HepG2 (cell line): ENCODE data around the gene LCORL. TPM values are rescaled to one million over a fixed set of nuclear protein-coding genes. Genes with fewer than 3 reads are reported as not detected.

Experiments
- ATAC-seq: fragments of 200-7000 bp; cut with Tn5 transposase; 3 replicates; pipeline ENCODE4 v1.9.1; 2020; ENCODE audit warnings: mild to moderate bottlenecking, moderate library complexity
- BruUV-seq: library from RNA; stranded (reverse); fragments of 400-500 nt; replicated peaks from 2 replicates; lab custom pipeline; 2021; lab: Mats Ljungman, UMichigan
- CTCF ChIA-PET: fragments of 300-600 bp; formaldehyde crosslinking; extraction: SDS; loops from one replicate; lab custom pipeline; 2021; ENCODE audit warnings: low total read pairs, inconsistent platforms, low intra/inter-chr PET ratio; lab: Yijun Ruan, JAX
- POLR2A ChIA-PET: fragments of 350-600 bp; sonication (Branson Sonifier 250); formaldehyde crosslinking; loops from one replicate; lab custom pipeline; 2020; ENCODE audit warnings: antibody characterized with exemption, inconsistent platforms; lab: Yijun Ruan, JAX
- DNase-seq: peaks from one replicate; pipeline ENCODE4 v3.0.0-alpha.2; 2015; ENCODE audit warnings: low spot score
- FAIRE-seq: peaks from 3 replicates; lab custom pipeline; 2011; peaks lifted over from hg19 to GRCh38; lab: Jason Lieb, UNC
- H2AFZ ChIP-seq: one replicate; pipeline ENCODE4 v1.6.1; 2011; ENCODE audit warnings: low read length, inconsistent platforms
- H3K27ac ChIP-seq: fragments of 300-600 bp; 3 replicates; pipeline ENCODE4 v1.8.0; 2011; ENCODE audit warnings: mixed run types, mild to moderate bottlenecking, mixed read lengths, low read length, inconsistent platforms; ENCODE audit not compliant: insufficient read depth; ENCODE audit errors: extremely low read length
- H3K27me3 ChIP-seq, 2 experiments: fragments of 200-600 bp in 1 of 2; 2 replicates in 1 of 2; 3 replicates in 1 of 2; pipeline versions ENCODE4 v1.6.0 to v1.8.0; 2011; ENCODE audit warnings: low read length in 2 of 2, mild to moderate bottlenecking in 2 of 2, moderate library complexity in 2 of 2, inconsistent platforms in 1 of 2; ENCODE audit not compliant: insufficient read depth in 2 of 2, control insufficient read depth in 1 of 2
- H3K36me3 ChIP-seq, 2 experiments: fragments of 200-600 bp in 1 of 2; replicated peaks in 1 of 2; 2 replicates in 1 of 2; 3 replicates in 1 of 2; pipeline versions ENCODE4 v1.5.1 to v1.8.0; 2011; ENCODE audit warnings: low read length in 2 of 2, inconsistent platforms in 1 of 2; ENCODE audit not compliant: insufficient read depth in 2 of 2, control insufficient read depth in 1 of 2
- H3K4me1 ChIP-seq: 2 replicates; pipeline ENCODE4 v1.5.1; 2012; ENCODE audit warnings: low read length, inconsistent platforms; ENCODE audit not compliant: insufficient read depth
- H3K4me2 ChIP-seq: 2 replicates; pipeline ENCODE4 v1.6.0; 2011; ENCODE audit warnings: low read depth, low read length, inconsistent platforms
- H3K4me3 ChIP-seq, 3 experiments: fragments of 200-600 bp in 1 of 3; sonication (generic), shearing (Covaris generic) in 1 of 3; replicated peaks in 1 of 3; 2 replicates each; pipeline ENCODE4 v1.5.1; 2011 to 2016; ENCODE audit warnings: low read length in 3 of 3, inconsistent platforms in 2 of 3, low read depth in 2 of 3, mild to moderate bottlenecking in 2 of 3, control low read depth in 1 of 3, mixed read lengths in 1 of 3; ENCODE audit not compliant: insufficient read depth in 1 of 3
- H3K79me2 ChIP-seq: one replicate; pipeline ENCODE4 v1.6.1; 2011; ENCODE audit warnings: low read length, inconsistent platforms; ENCODE audit not compliant: insufficient read depth
- H3K9ac ChIP-seq: 2 replicates; pipeline ENCODE4 v1.6.0; 2011; ENCODE audit warnings: mild to moderate bottlenecking, low read depth, low read length, inconsistent platforms; ENCODE audit not compliant: insufficient read depth
- H3K9me3 ChIP-seq: 2 replicates; pipeline ENCODE4 v1.5.1; 2012; ENCODE audit warnings: mild to moderate bottlenecking, low read length
- H4K20me1 ChIP-seq: 2 replicates; pipeline ENCODE4 v1.6.0; 2011; ENCODE audit warnings: inconsistent platforms, mild to moderate bottlenecking, low read length, moderate library complexity; ENCODE audit not compliant: insufficient read depth
- CBX1 ChIP-seq: IDR thresholded peaks from one replicate; pipeline ENCODE4 v1.6.1; 2016; ENCODE audit warnings: antibody characterized with exemption, low read depth
- HHEX ChIP-seq: IDR thresholded peaks from 2 replicates; pipeline ENCODE4 v1.6.1; 2016; ENCODE audit warnings: control low read depth
- JUND ChIP-seq: sonication (generic); formaldehyde crosslinking; IDR thresholded peaks from 2 replicates; pipeline ENCODE4 v1.8.0; 2022; ENCODE audit warnings: mild to moderate bottlenecking, missing genetic modification reagents
- KLF13 ChIP-seq: sonication (generic); formaldehyde crosslinking; IDR thresholded peaks from 2 replicates; pipeline ENCODE4 v1.4.0; 2020; ENCODE audit warnings: mild to moderate bottlenecking, missing genetic modification reagents
- MAFF ChIP-seq: IDR thresholded peaks from 2 replicates; pipeline ENCODE4 v1.6.1; 2011; ENCODE audit warnings: low read depth, low read length, improper control_type of control experiment
- NCOA5 ChIP-seq: sonication (generic); formaldehyde crosslinking; IDR thresholded peaks from 2 replicates; pipeline ENCODE4 v1.4.0; 2020; ENCODE audit warnings: missing genetic modification reagents
- NFYB ChIP-seq: sonication (generic); formaldehyde crosslinking; IDR thresholded peaks from 2 replicates; pipeline ENCODE4 v1.4.0; 2020; ENCODE audit warnings: missing genetic modification reagents
- SMAD3 ChIP-seq: sonication (generic); formaldehyde crosslinking; IDR thresholded peaks from 2 replicates; pipeline ENCODE4 v1.4.0; 2020; ENCODE audit warnings: missing genetic modification reagents
- STAT5B ChIP-seq: sonication (generic); formaldehyde crosslinking; IDR thresholded peaks from 2 replicates; pipeline ENCODE4 v1.4.0; 2020; ENCODE audit warnings: missing genetic modification reagents
- TBL1XR1 ChIP-seq: fragments of 150-350 bp; IDR thresholded peaks from 2 replicates; pipeline ENCODE4 v1.6.1; 2014; ENCODE audit warnings: borderline replicate concordance, low read length; ENCODE audit not compliant: partially characterized antibody
- ZNF256 ChIP-seq: sonication (generic); formaldehyde crosslinking; conservative IDR thresholded peaks from 2 replicates; pipeline ENCODE4 v1.4.0; 2020; ENCODE audit warnings: missing genetic modification reagents
- ZNF503 ChIP-seq: sonication (generic); formaldehyde crosslinking; IDR thresholded peaks from 2 replicates; pipeline ENCODE4 v1.4.0; 2020; ENCODE audit warnings: missing genetic modification reagents
- WGBS: methylation state at CpG from one replicate; pipeline ENCODE4 v1.1.6; 2017; ENCODE audit warnings: low lambda C conversion rate; 5-methylcytosine and 5-hydroxymethylcytosine counted together
- in situ Hi-C: cut with HindIII; loops from 2 replicates; pipeline ENCODE4 v1.10.0; 2017; ENCODE audit warnings: low pct_unique_long_range_greater_than_20kb; ENCODE audit not compliant: extremely low pct_ligation_motif_present
- intact Hi-C: fragments of 100-400 bp; cut with micrococcal nuclease; formaldehyde crosslinking; loops from one replicate; pipeline ENCODE4 v1.10.0; 2022; ENCODE audit not compliant: unreplicated experiment
- polyA plus RNA-seq, 8 experiments: library from polyadenylated mRNA; depleted of rRNA in 3 of 8; stranded (reverse) in 7 of 8; unstranded in 1 of 8; fragments of >200 nt; fragmentation: Illumina TruSeq in 4 of 8; extraction: Trizol in 4 of 8; gene quantifications; 2 replicates each; pipeline versions ENCODE4 v1.2.1 to v1.2.3, GENCODE V29; 2011 to 2016; ENCODE audit warnings: low read depth in 4 of 8, missing spikeins in 1 of 8, mixed read lengths in 1 of 8; ENCODE audit not compliant: insufficient read depth in 1 of 8
- total RNA-seq, 5 experiments: library from RNA; depleted of rRNA; stranded (reverse); fragments of >200 nt; fragmentation: Illumina TruSeq; extraction: Trizol; gene quantifications; 2 replicates each; pipeline ENCODE4 v1.2.3, GENCODE V29; 2016; ENCODE audit warnings: low read depth in 1 of 5
- TF ChIP-seq, protein P1 (sequence below): sonication (generic); formaldehyde crosslinking; IDR thresholded peaks from 2 replicates; pipeline ENCODE4 v1.4.0; 2020; ENCODE audit warnings: missing genetic modification reagents
- TF ChIP-seq, protein P2 (sequence below): sonication (generic); formaldehyde crosslinking; IDR thresholded peaks from 2 replicates; pipeline ENCODE4 v1.8.1; 2023; ENCODE audit warnings: mild to moderate bottlenecking, missing genetic modification reagents

The LCORL gene
- total and polyA plus RNA-seq, 2 of the 13 experiments (the other 11 are each of a cell fraction or from before 2014, with no cell fraction given), result 5.3 to 14.5 TPM

DNA sequence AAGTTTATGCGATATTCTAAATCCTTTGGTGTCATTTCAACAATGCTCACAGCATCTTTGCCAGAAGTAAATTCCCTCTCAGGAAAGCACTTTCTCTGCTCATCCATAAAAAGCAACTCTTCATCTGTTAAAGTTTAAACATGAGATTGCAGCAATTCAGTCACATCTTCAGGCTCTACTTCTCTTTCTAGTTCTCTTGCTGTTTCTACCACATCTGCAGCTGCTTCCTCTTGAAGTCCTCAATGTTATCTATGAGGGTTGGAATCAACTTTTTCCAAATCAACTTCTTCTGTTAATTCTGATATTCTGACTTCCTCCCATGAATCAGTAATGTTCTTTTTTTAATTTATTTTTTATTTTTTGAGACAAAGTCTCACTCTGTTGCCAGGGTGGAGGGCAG, 100.9 kb downstream of the LCORL start:
- TF ChIP-seq MAFF (no peak), KLF13 (CRISPR knock-in tag) (no peak), JUND (no peak), NFYB (no peak), HHEX (CRISPR knock-in tag) (no peak)
- Histone ChIP-seq H3K36me3 (no peaks in the 10 kb centered on the region; a peak in 1 of 5 replicates), H3K27me3 (no peaks in the 10 kb centered on the region), H3K9me3 (no peaks in the 10 kb centered on the region), H3K79me2 (no peaks in the 10 kb centered on the region), H3K27ac (no peak overlapping the region), H3K4me1 (no peaks in the 10 kb centered on the region), H3K4me3 (no peak overlapping the region), H2AFZ (no peak overlapping the region), H3K4me2 (no peak overlapping the region), H3K9ac (no peak overlapping the region), H4K20me1 (no peaks in the 10 kb centered on the region)
- ChIA-PET CTCF (no interaction called here), POLR2A (no interaction called here)
- intact Hi-C loops, result no loop called here
- no peak for ATAC-seq
- no peak for FAIRE-seq
- in situ Hi-C loops, result no loop called here
- no TSS peak for BruUV-seq
- 100% methylated on average over 1 of the region's 1 CpG for WGBS
- no peak for DNase-seq

DNA sequence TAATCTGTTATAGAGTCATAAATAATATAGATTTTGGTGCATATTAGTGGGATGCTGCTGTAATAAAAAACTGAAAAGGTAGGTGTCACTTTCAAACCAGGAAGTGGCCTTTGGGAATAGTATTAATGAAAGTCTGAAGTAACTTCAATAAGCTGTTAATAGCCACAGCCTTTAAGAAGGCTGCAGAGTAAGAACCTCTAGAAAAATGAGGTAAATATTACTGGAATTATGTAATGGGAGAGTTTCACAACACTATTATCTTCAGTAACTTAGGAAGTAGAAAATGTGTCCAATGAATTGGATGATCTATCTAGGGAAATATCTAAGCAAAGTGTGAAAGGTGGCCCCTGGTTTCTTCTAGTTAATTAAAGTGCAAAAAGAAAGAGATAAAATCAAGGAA, 106.1 kb downstream of the LCORL start:
- no peak for FAIRE-seq
- no peaks in the 10 kb centered on the region for H3K9me3 ChIP-seq
- H3K4me3 ChIP-seq, result no peak overlapping the region
- H4K20me1 ChIP-seq, result no peaks in the 10 kb centered on the region
- intact Hi-C loops, result no loop called here
- H3K9ac ChIP-seq, result no peak overlapping the region
- H3K27ac ChIP-seq, result no peak overlapping the region
- TF ChIP-seq ZNF256 (no peak), SMAD3 (CRISPR knock-in tag) (no peak), NCOA5 (CRISPR knock-in tag) (no peak), STAT5B (CRISPR knock-in tag) (no peak), CBX1 (no peak), ZNF503 (CRISPR knock-in tag) (no peak), TBL1XR1 (no peak)
- TF ChIP-seq, protein P1, sequence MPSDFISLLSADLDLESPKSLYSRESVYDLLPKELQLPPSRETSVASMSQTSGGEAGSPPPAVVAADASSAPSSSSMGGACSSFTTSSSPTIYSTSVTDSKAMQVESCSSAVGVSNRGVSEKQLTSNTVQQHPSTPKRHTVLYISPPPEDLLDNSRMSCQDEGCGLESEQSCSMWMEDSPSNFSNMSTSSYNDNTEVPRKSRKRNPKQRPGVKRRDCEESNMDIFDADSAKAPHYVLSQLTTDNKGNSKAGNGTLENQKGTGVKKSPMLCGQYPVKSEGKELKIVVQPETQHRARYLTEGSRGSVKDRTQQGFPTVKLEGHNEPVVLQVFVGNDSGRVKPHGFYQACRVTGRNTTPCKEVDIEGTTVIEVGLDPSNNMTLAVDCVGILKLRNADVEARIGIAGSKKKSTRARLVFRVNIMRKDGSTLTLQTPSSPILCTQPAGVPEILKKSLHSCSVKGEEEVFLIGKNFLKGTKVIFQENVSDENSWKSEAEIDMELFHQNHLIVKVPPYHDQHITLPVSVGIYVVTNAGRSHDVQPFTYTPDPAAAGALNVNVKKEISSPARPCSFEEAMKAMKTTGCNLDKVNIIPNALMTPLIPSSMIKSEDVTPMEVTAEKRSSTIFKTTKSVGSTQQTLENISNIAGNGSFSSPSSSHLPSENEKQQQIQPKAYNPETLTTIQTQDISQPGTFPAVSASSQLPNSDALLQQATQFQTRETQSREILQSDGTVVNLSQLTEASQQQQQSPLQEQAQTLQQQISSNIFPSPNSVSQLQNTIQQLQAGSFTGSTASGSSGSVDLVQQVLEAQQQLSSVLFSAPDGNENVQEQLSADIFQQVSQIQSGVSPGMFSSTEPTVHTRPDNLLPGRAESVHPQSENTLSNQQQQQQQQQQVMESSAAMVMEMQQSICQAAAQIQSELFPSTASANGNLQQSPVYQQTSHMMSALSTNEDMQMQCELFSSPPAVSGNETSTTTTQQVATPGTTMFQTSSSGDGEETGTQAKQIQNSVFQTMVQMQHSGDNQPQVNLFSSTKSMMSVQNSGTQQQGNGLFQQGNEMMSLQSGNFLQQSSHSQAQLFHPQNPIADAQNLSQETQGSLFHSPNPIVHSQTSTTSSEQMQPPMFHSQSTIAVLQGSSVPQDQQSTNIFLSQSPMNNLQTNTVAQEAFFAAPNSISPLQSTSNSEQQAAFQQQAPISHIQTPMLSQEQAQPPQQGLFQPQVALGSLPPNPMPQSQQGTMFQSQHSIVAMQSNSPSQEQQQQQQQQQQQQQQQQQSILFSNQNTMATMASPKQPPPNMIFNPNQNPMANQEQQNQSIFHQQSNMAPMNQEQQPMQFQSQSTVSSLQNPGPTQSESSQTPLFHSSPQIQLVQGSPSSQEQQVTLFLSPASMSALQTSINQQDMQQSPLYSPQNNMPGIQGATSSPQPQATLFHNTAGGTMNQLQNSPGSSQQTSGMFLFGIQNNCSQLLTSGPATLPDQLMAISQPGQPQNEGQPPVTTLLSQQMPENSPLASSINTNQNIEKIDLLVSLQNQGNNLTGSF (CRISPR knock-in tag), result no peak
- TF ChIP-seq, protein P2, sequence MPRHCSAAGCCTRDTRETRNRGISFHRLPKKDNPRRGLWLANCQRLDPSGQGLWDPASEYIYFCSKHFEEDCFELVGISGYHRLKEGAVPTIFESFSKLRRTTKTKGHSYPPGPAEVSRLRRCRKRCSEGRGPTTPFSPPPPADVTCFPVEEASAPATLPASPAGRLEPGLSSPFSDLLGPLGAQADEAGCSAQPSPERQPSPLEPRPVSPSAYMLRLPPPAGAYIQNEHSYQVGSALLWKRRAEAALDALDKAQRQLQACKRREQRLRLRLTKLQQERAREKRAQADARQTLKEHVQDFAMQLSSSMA (CRISPR knock-in tag), result no peak
- TF ChIP-seq, all 625 proteins: peak for 0
- ATAC-seq, result no peak
- no peak overlapping the region for H3K4me2 ChIP-seq
- H3K36me3 ChIP-seq, result peaks cover 3 to 6% of the 10 kb centered on the region in 2 experiments; a peak in 3 of 5 replicates
- no peaks in the 10 kb centered on the region for H3K4me1 ChIP-seq
- no peak for DNase-seq
- CTCF ChIA-PET, result no interaction called here
- in situ Hi-C loops, result no loop called here
- no TSS peak for BruUV-seq
- no peak overlapping the region for H2AFZ ChIP-seq
- POLR2A ChIA-PET, result no interaction called here
- no peaks in the 10 kb centered on the region for H3K27me3 ChIP-seq
- no peaks in the 10 kb centered on the region for H3K79me2 ChIP-seq
